GM21390 (cell line): Measurements from ENCODE around the gene NAMPT.
"Not testable (repeated sequence)": the region's sequence is repeated elsewhere in the genome, so short reads cannot be mapped to it uniquely, and the experiment has no call there.

Experiments
- ATAC-seq: cut with Tn5 transposase; IDR thresholded peaks from one replicate; pipeline ENCODE4 v1.9.1; 2021; ENCODE audit not compliant: unreplicated experiment

The NAMPT gene

DNA sequence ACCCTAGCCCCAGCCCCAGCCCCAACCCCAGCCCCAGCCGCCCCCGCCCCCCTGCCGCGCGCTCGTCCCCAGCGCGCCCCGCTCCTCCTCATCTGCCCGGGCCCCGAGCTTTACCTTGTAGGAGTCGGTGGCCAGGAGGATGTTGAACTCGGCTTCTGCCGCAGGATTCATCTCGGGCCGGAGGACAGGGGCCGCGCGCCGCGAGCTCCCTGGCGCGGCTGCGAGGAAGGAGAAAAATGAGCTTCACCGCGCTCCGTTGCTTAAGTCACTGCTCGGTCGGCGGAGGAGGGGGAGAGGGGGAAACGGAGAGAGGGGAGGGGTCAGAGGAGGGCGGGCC, at the start of gene NAMPT:
NAMPT (minus strand) TSS at position 270 of the 337 bp plus-strand sequence; CDS start at position 171, 99 bp downstream.
- ATAC-seq = no peak

DNA sequence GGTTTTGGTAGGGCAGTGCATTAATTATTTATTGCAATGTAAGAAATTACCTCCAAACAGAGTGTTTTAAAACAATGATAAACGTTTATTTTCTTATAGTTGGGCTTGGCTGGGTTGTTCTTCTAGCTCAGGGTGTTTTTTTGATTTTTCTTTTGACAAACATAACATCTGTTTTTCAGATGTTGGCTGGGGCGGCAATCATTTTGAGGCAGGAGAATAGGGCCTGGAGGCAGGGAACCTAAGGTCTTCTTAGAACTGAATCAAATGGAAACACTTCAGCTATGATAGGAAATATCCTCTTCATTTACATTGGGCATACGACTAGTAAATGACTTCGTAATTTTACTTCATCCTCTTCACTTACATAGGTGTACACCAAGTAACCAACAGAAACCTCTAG, 47.4 kb upstream of the NAMPT start:
- ATAC-seq = no peak

DNA sequence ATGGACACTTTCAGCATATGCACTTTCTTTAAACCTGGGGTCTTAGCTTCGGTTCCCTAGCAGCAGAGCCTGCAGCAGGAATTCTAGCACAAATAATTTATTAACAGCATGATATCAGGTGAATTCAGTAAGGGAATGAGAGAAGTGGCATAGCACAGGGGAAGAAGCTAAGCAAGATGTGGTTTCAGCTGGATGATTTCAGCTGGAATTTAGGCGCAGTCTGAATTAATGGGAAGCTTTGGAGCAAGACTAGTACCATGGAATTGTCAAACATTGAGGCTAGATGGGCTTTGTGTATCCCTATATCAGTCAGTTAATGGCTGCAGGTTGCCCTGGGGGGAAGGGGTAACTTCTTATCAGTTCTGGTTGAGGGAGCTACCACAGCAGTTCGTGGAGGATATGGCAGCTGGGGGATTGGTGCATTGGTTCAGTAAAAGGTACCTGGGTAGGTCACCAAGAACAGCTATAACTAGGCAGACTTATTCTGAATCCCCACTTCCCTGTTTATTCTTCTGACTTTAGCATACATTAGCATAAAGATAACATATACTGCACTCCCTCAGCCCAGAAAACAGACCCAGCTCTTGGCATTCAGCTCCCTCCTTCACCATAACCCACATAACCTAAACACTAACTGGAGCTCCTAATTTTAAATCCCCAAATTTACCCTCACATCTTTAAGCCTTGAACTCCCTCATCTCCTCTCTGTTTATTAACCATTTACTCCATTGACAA, 46.8 kb upstream of the NAMPT start:
- ATAC-seq = no peak

DNA sequence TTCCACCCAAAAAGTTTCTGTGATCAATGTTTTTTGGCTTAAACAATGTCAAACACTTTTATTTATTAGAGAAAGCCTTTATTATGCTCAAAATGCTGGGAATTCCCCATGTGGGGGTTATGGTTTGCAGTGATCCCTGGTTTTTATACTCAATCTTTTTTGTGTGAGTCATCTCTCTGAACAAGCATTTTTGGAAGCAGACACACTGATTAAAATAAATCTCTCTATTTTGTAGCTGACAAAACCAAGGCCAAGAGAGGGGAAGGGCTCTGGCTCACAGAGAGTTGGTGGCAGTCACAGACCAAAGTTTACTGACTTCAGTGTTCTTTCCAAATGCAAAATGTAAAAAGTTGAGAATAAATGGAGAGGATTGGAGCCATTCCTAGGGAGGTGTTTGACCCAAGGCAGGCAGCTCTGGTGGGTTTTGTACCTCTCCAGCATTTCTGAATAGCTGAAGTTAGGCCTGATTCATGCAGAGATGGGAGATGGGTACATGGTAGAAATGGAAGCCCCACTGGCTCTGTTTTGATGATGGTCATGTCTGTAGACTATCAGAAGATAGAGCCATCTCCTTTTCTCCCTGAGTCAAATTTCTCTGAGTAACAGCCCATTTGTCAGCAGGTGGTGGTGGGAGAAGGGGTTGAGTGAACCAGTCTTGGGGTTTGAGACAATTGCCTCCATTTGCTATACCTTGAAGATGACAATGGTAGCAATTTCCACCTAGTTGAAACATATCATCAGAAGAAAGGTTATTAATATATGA, 45.4 kb upstream of the NAMPT start:
- ATAC-seq = no peak

DNA sequence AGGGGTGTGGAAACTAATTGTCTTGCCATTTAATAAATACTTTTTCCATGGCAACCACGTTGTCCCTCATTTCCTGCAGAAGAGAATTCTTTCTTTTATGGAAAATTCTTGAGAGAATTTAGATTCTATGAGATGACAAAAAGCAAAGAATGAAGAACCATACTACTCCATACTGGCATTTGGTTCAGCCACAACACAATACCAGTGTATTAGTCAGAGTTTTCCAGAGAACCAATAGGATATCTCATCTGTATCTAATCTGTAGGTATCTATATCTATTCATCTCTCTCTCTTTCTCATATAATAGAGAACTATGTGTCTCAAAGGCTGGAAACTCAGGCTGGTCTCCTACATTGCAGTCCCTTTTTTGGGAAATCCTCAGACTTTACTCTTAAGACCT, 44.6 kb upstream of the NAMPT start:
- ATAC-seq = no peak

DNA sequence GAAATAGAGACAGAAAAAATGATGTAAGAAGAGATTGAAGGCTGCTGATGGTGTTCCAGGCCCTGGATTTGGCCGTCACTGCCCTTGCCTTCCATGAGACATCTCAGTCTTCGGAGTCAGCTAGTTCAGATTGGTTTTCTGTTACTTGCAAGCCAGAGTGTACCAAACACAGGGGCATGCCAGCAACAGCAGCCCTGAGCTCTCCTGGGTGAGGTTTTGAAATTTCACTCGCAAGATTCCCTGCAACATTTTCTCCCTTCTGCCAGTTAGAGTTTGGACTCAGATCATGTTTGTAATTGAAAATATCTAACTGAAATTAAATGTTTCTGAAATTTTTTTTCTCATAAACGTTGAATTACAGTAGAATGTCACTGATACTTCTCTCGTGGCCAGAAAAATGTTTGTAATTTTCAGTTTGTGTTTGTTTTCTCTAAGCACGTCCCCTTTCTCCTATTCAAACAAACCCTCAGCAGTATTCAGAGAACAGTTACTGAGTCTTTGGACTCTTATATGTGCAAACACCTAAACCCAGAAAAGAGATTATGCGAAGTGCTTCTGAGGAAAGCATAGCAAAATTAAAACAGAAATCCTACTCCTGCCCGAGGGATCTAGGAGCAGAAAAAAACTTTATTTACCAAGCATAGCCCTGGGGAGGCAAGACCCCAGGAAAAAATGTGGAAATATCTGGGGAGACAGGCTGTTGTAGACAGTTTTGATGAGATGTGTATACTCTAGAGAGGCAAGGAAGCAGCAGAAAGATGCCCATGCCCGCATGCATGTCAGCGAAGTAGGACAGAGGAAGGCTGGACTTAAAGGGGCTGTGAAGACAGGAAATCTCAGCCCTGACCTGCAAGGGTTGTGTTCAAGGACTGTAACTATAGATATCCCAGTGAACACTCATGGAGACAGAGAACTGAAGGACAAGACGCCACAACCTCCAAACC, 43.0 kb upstream of the NAMPT start:
- no peak for ATAC-seq

DNA sequence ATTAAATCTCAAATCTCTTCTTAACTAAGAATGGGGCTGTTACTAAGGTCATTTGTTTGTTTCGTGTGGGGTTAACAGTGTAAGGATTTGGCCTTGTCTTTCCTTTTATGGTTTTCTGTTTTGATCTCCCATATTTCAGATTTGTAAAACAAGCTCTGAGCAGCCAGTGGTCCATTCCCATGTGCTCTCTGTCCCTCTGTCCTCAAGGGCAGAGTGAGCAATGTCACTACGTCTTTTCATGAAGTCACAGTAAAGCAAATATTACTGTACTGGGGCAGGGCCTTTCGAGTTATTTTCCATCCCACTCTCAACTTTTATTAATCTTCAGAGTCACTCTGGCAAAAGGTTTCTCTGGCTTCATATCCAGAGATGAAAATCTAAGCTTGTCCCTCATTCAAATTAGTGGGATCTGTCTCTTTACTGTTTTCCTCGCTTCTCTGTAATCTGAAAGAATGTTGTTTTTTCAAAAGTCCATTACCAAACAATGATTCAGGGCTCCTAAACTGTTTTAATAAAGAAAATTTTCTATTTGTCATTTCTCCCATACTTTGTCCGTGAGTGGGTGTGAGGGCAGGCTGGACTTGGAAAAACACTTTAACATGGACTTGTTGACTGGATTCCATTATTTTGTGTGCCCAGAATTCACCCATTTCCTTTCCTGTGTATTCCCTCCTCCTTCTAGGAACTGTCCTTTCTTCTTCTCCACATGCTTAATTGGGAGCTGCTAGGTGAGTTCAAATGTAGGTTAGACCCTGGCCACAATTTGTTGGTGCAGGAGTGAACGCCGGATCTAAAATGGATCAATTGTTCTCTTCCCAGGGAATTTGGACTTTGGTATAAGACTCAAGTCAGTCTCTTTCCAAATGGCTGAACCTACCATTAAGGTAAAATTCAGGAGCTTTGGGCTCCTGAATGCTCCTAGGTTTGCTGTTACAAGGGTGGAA, 42.1 kb upstream of the NAMPT start:
- no peak for ATAC-seq

DNA sequence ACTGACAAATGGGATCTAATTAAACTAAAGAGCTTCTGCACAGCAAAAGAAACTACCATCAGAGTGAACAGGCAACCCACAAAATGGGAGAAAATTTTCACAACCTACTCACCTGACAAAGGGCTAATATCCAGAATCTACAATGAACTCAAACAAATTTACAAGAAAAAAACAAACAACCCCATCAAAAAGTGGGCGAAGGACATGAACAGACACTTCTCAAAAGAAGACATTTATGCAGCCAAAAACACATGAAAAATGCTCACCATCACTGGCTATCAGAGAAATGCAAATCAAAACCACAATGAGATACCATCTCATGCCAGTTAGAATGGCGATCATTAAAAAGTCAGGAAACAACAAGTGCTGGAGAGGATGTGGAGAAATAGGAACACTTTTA, 39.7 kb upstream of the NAMPT start:
- ATAC-seq = not testable (repeated sequence)

DNA sequence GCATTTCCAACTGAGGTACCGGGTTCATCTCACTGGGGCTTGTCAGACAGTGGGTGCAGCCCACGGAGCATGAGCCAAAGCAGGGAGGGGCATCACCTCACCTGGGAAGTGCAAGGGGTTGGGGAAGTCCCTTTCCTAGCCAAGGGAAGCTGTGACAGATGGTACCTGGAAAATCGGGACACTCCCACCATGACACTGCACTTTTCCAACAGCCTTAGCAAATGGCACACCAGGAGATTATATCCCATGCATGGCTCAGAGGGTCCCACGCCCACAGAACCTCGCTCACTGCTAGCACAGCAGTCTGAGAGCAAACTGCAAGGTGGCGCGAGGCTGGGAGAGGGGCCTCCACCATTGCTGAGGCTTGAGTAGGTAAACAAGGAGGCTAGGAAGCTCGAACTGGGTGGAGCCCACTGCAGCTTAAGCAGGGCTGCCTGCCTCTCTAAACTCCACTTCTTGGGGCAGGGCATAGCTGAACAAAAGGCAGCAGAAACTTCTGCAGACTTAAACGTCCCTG, 35.5 kb upstream of the NAMPT start:
- ATAC-seq = not testable (repeated sequence)

DNA sequence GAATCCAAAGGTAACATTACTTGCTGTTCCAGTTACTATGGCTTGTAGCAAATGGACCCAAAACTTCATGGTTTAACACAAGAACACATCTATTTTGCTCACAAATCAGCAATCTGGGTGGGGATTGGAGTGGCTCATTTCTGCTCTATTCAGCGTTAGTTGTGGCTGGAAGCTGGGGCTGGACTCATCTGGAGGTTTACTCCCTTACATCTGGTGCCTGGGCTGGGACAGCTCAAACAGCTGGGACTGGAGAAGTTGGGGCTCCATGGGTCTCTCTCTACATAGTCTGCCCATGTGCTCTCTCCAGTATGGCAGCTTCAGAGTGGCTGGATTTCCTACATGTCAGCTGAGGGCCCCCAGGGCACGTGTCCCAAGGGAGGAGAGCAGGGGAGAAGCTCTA, 33.7 kb upstream of the NAMPT start:
- no peak for ATAC-seq

DNA sequence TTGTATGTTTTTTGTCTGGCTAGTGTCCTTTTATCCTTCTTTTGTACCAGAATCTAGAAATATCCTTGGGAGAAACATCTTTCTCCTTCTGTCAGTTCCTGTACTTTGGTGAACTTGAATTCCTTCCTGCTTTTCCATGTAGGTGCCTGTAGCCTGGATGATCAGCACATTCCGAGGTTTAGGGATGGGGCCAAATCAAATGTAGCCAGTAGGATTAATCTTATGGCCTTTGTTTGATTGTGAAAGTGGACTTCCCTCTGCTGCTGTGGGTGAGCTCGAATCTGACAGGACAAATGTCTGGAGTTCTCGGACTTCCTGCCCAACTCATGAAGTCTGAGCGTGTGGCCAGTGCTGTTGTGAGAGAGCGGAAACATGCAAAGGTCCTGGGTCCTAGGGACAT, 33.2 kb upstream of the NAMPT start:
- no peak for ATAC-seq

DNA sequence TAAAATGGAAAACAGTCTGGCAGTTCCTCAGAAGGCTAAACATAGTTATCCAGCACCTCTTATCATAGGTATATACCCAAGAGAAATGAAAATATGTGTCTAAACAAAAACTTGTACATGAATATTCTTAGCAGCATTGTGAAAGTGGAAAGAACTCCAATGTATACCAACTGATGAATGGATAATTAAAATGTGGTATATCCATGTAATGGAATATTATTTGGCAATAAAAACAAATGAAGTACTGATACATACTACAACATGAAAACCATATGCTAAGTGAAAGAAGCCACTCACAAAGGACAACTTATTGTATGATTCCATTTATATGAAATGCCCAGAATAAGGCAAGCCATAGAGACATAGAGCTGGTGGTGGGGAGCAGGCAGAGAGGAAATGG, 32.2 kb upstream of the NAMPT start:
- no peak for ATAC-seq

DNA sequence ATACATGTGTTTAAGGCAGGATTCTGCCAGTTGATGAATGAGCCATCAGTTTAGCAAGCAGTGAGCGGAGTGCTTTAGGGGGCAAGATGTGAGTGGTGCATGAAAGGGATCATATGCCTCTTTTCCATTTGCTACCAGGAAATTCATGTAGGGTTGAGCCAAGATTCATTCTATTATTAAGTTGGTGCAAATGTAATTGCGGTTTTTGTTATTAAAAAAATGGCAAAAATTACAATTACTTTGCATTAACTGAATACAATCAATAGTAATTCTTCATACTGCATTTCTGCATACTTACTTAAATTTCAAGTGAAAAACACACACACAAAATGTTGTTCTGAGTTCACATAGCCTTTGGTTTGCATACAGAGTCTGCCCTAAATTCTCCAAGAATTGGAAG, 30.1 kb upstream of the NAMPT start:
- no peak for ATAC-seq

DNA sequence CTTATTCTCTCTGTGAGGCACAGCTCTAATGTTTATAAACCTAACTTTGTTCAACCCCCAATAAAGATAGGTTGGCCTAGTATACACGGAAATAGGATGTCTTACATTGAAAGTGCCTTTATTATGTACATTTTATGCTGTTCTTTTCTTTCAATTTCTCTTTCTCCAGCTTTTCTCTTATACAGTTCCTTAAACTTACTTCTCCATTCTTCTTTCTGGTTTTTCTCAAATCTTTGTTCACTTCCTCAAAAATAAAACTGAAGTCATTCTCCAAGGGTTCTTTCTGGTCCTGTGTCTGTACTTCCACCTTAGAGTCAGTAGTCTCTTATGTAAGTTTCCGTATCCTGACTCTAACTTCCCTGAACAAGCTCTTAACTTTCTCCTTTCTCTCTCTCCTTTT, 29.2 kb upstream of the NAMPT start:
- ATAC-seq = no peak

DNA sequence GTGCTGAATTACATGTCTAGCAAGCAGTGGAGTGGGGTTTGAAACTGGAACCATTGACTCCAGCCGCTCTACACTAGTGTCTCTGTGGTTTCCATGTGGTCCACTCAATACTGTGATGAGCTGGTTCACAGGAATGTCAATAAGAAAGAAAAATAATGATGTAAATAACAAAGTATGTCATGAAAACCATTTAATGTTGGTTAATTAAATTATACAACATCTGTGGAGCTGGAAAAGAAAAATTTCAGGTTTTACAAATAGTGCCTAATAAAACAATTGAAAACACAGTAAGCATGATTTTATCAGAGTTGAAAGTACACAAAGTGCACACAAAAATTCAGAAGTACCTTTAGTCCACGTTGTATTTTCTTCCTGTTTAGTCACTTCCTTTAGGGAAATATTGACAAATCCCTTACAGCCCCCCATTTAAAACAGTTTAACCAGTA, 28.7 kb upstream of the NAMPT start:
- no peak for ATAC-seq

DNA sequence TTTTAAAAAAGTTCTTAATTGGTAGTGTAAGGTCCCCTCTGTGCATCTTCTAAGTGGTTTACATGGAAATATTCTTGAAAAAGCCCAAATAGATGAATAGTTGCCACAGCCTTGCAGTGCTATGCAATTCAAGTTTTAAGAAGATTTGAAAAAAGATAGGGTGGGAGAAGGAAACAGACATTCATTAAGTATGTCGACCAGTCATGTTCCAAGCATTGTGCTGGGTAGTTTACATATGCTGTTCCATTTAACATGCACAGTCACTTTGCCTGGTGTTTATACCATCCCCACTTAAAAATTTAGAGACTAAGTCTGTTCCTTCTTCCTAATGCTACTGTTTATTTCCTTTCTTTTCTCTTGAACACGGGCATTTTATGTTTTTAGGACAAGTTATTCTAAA, 28.1 kb upstream of the NAMPT start:
- ATAC-seq = no peak

DNA sequence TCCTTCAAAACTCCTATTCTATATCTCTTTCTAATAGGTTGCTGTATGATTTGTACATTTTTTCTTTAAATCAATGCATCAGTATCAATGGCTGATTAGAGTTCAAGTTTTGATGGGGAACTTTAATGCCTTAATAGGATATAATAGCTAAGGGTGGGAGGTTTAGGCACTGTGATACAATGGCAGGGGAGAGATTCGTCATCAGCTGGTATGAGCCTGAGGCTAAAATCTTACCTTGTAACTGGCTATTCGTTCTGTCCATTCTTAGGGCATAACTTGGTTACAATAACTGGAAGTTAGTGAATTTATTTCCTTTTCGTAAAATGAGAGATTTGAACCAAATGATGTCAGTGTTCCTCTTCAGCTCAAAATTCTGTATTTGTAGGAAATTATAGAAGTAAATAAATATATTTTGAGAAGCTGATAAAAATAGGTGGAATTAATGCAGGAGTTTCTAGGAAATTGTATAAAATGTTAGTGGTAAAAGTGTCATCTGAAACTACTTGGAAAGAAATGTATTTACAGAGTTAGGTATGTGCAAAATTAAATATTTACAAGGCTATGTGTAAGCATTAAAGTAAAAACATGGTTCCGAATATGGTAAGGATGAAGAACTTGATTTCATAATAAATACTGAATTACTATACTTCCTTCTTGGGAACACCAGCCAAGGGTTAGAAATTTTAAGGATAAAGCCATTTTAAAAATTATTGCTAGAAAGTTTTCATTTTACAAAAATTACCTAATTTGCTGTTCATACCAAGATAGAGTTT, 27.5 kb upstream of the NAMPT start:
- ATAC-seq = no peak

DNA sequence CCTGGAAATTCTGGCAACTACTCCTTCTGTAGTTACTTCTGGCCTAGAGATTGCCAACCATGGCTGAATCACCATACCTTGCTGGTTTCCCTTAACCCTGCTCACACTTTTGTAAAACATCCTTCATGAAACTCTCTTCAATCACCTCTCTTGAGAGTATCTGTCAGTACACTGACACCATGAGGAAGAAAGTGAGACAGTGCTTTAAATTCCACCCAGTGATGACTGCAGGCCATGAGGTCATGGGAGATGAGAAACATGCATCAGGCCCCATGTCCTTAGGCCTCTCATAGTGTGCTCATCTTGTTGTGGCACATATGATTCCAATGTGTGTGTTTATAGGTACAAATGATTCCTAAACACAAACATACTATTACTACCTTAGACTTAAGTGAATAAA, 24.6 kb upstream of the NAMPT start:
- no peak for ATAC-seq

DNA sequence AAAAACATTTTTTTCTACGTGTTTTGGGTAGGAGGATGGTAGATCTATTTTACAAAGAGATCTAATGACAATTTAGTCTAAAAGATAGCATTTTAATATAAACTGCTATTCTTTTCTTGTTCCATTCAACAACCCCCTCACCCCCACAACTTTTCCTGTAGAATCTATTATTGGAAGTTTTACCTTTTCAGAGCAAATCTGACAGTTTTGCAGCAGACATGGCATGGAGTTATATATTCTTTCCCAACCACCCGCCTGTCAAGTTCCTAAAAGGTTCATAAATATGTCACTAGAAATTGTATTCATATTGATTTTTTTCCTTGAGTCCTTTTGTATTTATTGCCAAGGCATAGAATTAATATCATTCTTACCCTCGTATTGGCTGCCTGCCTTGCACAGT, 21.5 kb upstream of the NAMPT start:
- ATAC-seq = no peak
